HepG2 (cell line): Measurements from ENCODE around the gene MXRA8. TPM values are rescaled to one million over a fixed set of nuclear protein-coding genes. Genes with fewer than 3 reads are reported as not detected.

Experiments used
- AGO2 ChIP-seq: fragments of 200-400 bp; formaldehyde crosslinking; optimal IDR thresholded peaks from 2 replicates; pipeline ENCODE3; 2017; ENCODE audit warnings: mild to moderate bottlenecking, low read depth, low read length, moderate library complexity
- ARNT ChIP-seq: fragments of 450-650 bp; IDR thresholded peaks from 2 replicates; pipeline ENCODE4 v1.6.1; 2017
- ATF3 ChIP-seq: sonication (generic); formaldehyde crosslinking; IDR thresholded peaks from 2 replicates; pipeline ENCODE4 v1.4.0; 2020; ENCODE audit warnings: missing genetic modification reagents
- ATF7 ChIP-seq, 2 experiments: fragments of 450-650 bp in 1 of 2; sonication (generic) in 1 of 2; formaldehyde crosslinking in 1 of 2; IDR thresholded peaks; 2 replicates each; pipeline versions ENCODE4 v1.4.0 to v1.6.1; 2016 to 2020; ENCODE audit warnings: antibody characterized with exemption in 1 of 2, mild to moderate bottlenecking in 1 of 2, missing genetic modification reagents in 1 of 2
- BHLHE40 ChIP-seq: IDR thresholded peaks from 2 replicates; pipeline ENCODE4 v1.6.1; 2011; ENCODE audit warnings: low read length, improper control_type of control experiment
- CTCF ChIP-seq: sonication (generic); formaldehyde crosslinking; IDR thresholded peaks from 2 replicates; pipeline ENCODE4 v1.5.0; 2020; ENCODE audit warnings: mild to moderate bottlenecking, missing genetic modification reagents, moderate library complexity
- DRAP1 ChIP-seq: IDR thresholded peaks from 2 replicates; pipeline ENCODE4 v1.6.1; 2016; ENCODE audit warnings: missing genetic modification reagents, missing compliant biosample characterization
- EEA1 ChIP-seq: sonication (generic); formaldehyde crosslinking; IDR thresholded peaks from 2 replicates; pipeline ENCODE4 v1.5.1; 2020; ENCODE audit warnings: mild to moderate bottlenecking, missing genetic modification reagents, borderline replicate concordance
- HNF4G ChIP-seq, 2 experiments: sonication (generic) in 1 of 2; formaldehyde crosslinking in 1 of 2; IDR thresholded peaks; 2 replicates each; pipeline versions ENCODE4 v1.4.0 to v1.6.1; 2011 to 2020; ENCODE audit warnings: borderline replicate concordance in 2 of 2, low read depth in 2 of 2, mild to moderate bottlenecking in 2 of 2, low read length in 1 of 2, missing genetic modification reagents in 1 of 2, moderate library complexity in 1 of 2
- JUNB ChIP-seq: sonication (generic); formaldehyde crosslinking; IDR thresholded peaks from 2 replicates; pipeline ENCODE4 v1.8.0; 2022; ENCODE audit warnings: missing genetic modification reagents, mild to moderate bottlenecking, borderline replicate concordance
- MAFK ChIP-seq, 2 experiments: IDR thresholded peaks in 1 of 2; conservative IDR thresholded peaks in 1 of 2; 2 replicates each; pipeline ENCODE4 v1.6.1; 2011; ENCODE audit warnings: improper control_type of control experiment in 2 of 2, low read length in 2 of 2
- MLX ChIP-seq: IDR thresholded peaks from 2 replicates; pipeline ENCODE4 v1.6.1; 2016
- MNT ChIP-seq: fragments of 450-650 bp; IDR thresholded peaks from 2 replicates; pipeline ENCODE4 v1.6.1; 2016
- NBN ChIP-seq: fragments of 450-650 bp; conservative IDR thresholded peaks from 2 replicates; pipeline ENCODE4 v1.6.1; 2017
- NFATC3 ChIP-seq: sonication (generic); formaldehyde crosslinking; IDR thresholded peaks from 2 replicates; pipeline ENCODE4 v1.5.1; 2020; ENCODE audit warnings: mild to moderate bottlenecking, missing genetic modification reagents
- NR2F2 ChIP-seq: IDR thresholded peaks from 2 replicates; pipeline ENCODE4 v1.6.1; 2012; ENCODE audit warnings: low read depth, inconsistent platforms, borderline replicate concordance
- PLSCR1 ChIP-seq: sonication (generic); formaldehyde crosslinking; IDR thresholded peaks from 2 replicates; pipeline ENCODE4 v1.5.0; 2020; ENCODE audit warnings: missing genetic modification reagents, mild to moderate bottlenecking, borderline replicate concordance
- RARA ChIP-seq: IDR thresholded peaks from 2 replicates; pipeline ENCODE4 v1.6.1; 2016; ENCODE audit warnings: missing genetic modification reagents, missing compliant biosample characterization
- SKI ChIP-seq: fragments of 450-650 bp; IDR thresholded peaks from one replicate; pipeline ENCODE4 v1.6.1; 2018; ENCODE audit warnings: mild to moderate bottlenecking; ENCODE audit not compliant: partially characterized antibody
- SP2 ChIP-seq: sonication (generic); formaldehyde crosslinking; IDR thresholded peaks from 2 replicates; pipeline ENCODE4 v1.5.1; 2020; ENCODE audit warnings: mild to moderate bottlenecking, missing genetic modification reagents
- ZFYVE20 ChIP-seq: sonication (generic); formaldehyde crosslinking; IDR thresholded peaks from 2 replicates; pipeline ENCODE4 v1.8.0; 2023; ENCODE audit warnings: low read depth, mild to moderate bottlenecking, moderate library complexity, missing genetic modification reagents, borderline replicate concordance
- ZNF766 ChIP-seq: sonication (generic); formaldehyde crosslinking; IDR thresholded peaks from 2 replicates; pipeline ENCODE4 v1.5.0; 2020; ENCODE audit warnings: missing genetic modification reagents, borderline replicate concordance
- ZNF792 ChIP-seq: IDR thresholded peaks from 2 replicates; pipeline ENCODE4 v1.6.1; 2016
- polyA plus RNA-seq, 8 experiments: library from polyadenylated mRNA; depleted of rRNA in 3 of 8; stranded (reverse) in 7 of 8; unstranded in 1 of 8; fragments of >200 nt; fragmentation: Illumina TruSeq in 4 of 8; extraction: Trizol in 4 of 8; gene quantifications; 2 replicates each; pipeline versions ENCODE4 v1.2.1 to v1.2.3, GENCODE V29; 2011 to 2016; ENCODE audit warnings: low read depth in 4 of 8, missing spikeins in 1 of 8, mixed read lengths in 1 of 8; ENCODE audit not compliant: insufficient read depth in 1 of 8
- total RNA-seq, 5 experiments: library from RNA; depleted of rRNA; stranded (reverse); fragments of >200 nt; fragmentation: Illumina TruSeq; extraction: Trizol; gene quantifications; 2 replicates each; pipeline ENCODE4 v1.2.3, GENCODE V29; 2016; ENCODE audit warnings: low read depth in 1 of 5

Gene MXRA8
- total and polyA plus RNA-seq, 2 of the 13 experiments (the other 11 are each of a cell fraction or from before 2014, with no cell fraction given), result 19.8 to 44.8 TPM

- TF ChIP-seq ZNF792 (no peak), MNT (peak; percentile 87), MLX (CRISPR knock-in tag) (no peak), RARA (CRISPR knock-in tag) (no peak), EEA1 (0 out of 2 replicates have a peak, but pooled peaks have one; percentile 30), CTCF (0 out of 2 replicates have a peak, but pooled peaks have one; percentile 2), BHLHE40 (no peak), JUNB (CRISPR knock-in tag) (peak; percentile 12; the same call in 1 of the 2 replicates), NFATC3 (CRISPR knock-in tag) (no peak), ATF3 (CRISPR knock-in tag) (no peak), ZNF766 (no peak), SP2 (CRISPR knock-in tag) (no peak), MAFK (conservative IDR thresholded peaks at IDR 0.05 in 1 of 2, IDR thresholded peaks at IDR 0.05 in 1 of 2; ENCODE audit: low read length in 2 of 2) (no peak), ARNT (0 out of 2 replicates have a peak, but pooled peaks have one; percentile 51), NBN (no peak), SKI (no peak), AGO2 (no peak), PLSCR1 (no peak), ATF7 (IDR thresholded peaks at IDR 0.05) (no peak), ATF7 (CRISPR knock-in tag; IDR thresholded peaks at IDR 0.05) (no peak), HNF4G (IDR thresholded peaks at IDR 0.05; ENCODE audit: borderline replicate concordance, low read depth, low read length) (no peak), HNF4G (CRISPR knock-in tag; IDR thresholded peaks at IDR 0.05; ENCODE audit: borderline replicate concordance, low read depth) (no peak), DRAP1 (0 out of 2 replicates have a peak, but pooled peaks have one; percentile 0), NR2F2 (no peak), ZFYVE20 (no peak)
Observed at GRCh38 chr1:1360506-1361169, 2.3 kb upstream of the MXRA8 start (continued).
